Bronchial epithelial cell (primary cell): ENCODE data around the gene ZNF222. TPM values are rescaled to one million over a fixed set of nuclear protein-coding genes. Genes with fewer than 3 reads are reported as not detected.
A peak's percentile ranks its signal among the peaks of the same experiment; 100 is the strongest.

Experiments
- DNase-seq: peaks from one replicate; pipeline ENCODE4 v3.0.0-alpha.2; 2010; ENCODE audit warnings: low read depth
- FAIRE-seq: peaks from 2 replicates; lab custom pipeline; 2011; peaks lifted over from hg19 to GRCh38; lab: Jason Lieb, UNC
- H3K27me3 ChIP-seq: 2 replicates; pipeline ENCODE4 v1.5.1; 2011; ENCODE audit warnings: low read length; ENCODE audit not compliant: control insufficient read depth, insufficient read depth
- H3K36me3 ChIP-seq: 2 replicates; pipeline ENCODE4 v1.5.1; 2011; ENCODE audit warnings: low read length; ENCODE audit not compliant: control insufficient read depth, insufficient read depth
- H3K4me3 ChIP-seq: 2 replicates; pipeline ENCODE4 v1.5.1; 2011; ENCODE audit warnings: mild to moderate bottlenecking, low read depth, low read length, control low read depth
- CTCF ChIP-seq: IDR thresholded peaks from 2 replicates; pipeline ENCODE4 v1.5.1; 2011; ENCODE audit warnings: mild to moderate bottlenecking, moderate library complexity, low read length, control low read depth, inconsistent platforms; ENCODE audit not compliant: insufficient read depth, severe bottlenecking
- total RNA-seq: library from RNA; depleted of rRNA; stranded (reverse); fragments of >200 nt; gene quantifications from 2 replicates; pipeline ENCODE4 v1.2.1, GENCODE V29; 2014

ZNF222 gene
- total RNA-seq, 1 donor from 2014 or later, result 8.7 TPM

GRCh38 chr19:44072543-44073401, 47.6 kb downstream of the ZNF222 start:
- FAIRE-seq (no peak), DNase-seq (peak; percentile 14)
- no peak for TF ChIP-seq CTCF
- Histone ChIP-seq H3K4me3 (peak overlapping the region; percentile 81), H3K36me3 (no peaks in the 10 kb centered on the region), H3K27me3 (no peaks in the 10 kb centered on the region)

GRCh38 chr19:44076325-44076724, 51.1 kb downstream of the ZNF222 start:
- DNase-seq (no peak), FAIRE-seq (no peak)
- peaks cover 1% of the 10 kb centered on the region for H3K36me3 ChIP-seq
- no peak overlapping the region for H3K4me3 ChIP-seq
- no peak for TF ChIP-seq CTCF
- no peaks in the 10 kb centered on the region for H3K27me3 ChIP-seq

Other genes with a start within 250 kb of the ZNF222 start
- gene KCNN4, start 244.4 kb upstream of the ZNF222 start, total RNA-seq, result 0.26 and 9.7 TPM in 2 replicates
- gene LYPD5, start 222.9 kb upstream of the ZNF222 start, total RNA-seq, result 0.38 and 0.53 TPM in 2 replicates
- 9.1 and 12.4 TPM in 2 replicates for gene ZNF283, start 198.1 kb upstream of the ZNF222 start, total RNA-seq
- gene ZNF404, start 141.4 kb upstream of the ZNF222 start, total RNA-seq, result 1.3 and 2.0 TPM in 2 replicates
- gene ZNF45, start 90.1 kb upstream of the ZNF222 start, total RNA-seq, result 11.8 and 13.7 TPM in 2 replicates
- gene ZNF221, start 74.2 kb upstream of the ZNF222 start, total RNA-seq, result 4.7 and 6.1 TPM in 2 replicates
- gene ZNF155, start 41.2 kb upstream of the ZNF222 start, total RNA-seq, result 8.6 and 9.7 TPM in 2 replicates
- gene ZNF230, start 22.4 kb upstream of the ZNF222 start, total RNA-seq, result 3.9 and 4.0 TPM in 2 replicates
- gene ZNF223, start 26.7 kb downstream of the ZNF222 start, total RNA-seq, result 5.8 and 6.1 TPM in 2 replicates
- gene ZNF284, start 46.8 kb downstream of the ZNF222 start, total RNA-seq, result 2.3 and 2.4 TPM in 2 replicates
- gene ZNF224, start 69.0 kb downstream of the ZNF222 start, total RNA-seq, result 24.5 and 27.0 TPM in 2 replicates
- gene ZNF225, start 88.0 kb downstream of the ZNF222 start, total RNA-seq, result 4.2 TPM in 2 replicates
- 6.9 and 9.0 TPM in 2 replicates for gene ZNF234, start 116.2 kb downstream of the ZNF222 start, total RNA-seq
- 14.0 and 16.5 TPM in 2 replicates for gene ZNF226, start 139.7 kb downstream of the ZNF222 start, total RNA-seq
- 13.8 and 15.8 TPM in 2 replicates for gene ZNF227, start 187.2 kb downstream of the ZNF222 start, total RNA-seq
- gene ZNF233, start 234.5 kb downstream of the ZNF222 start, total RNA-seq, result under 0.01 and 0.38 TPM in 2 replicates